H1 (cell line): ENCODE data around the gene OTOS.

Source experiments
- POLR2A ChIP-seq, 2 experiments: IDR thresholded peaks; 1 replicate in 1 of 2; 2 replicates in 1 of 2; pipeline ENCODE4 v1.6.1; 2011; ENCODE audit warnings: low read depth in 2 of 2, low read length in 2 of 2, mild to moderate bottlenecking in 2 of 2; ENCODE audit errors: control extremely low read depth in 1 of 2
- ZNF274 ChIP-seq: IDR thresholded peaks from 2 replicates; pipeline ENCODE4 v1.7.0; 2012; ENCODE audit warnings: low read length, borderline replicate concordance; ENCODE audit errors: extremely low read depth
- TF ChIP-seq, protein P1 (sequence below), 3 experiments: IDR thresholded peaks; 1 replicate in 2 of 3; 2 replicates in 1 of 3; pipeline versions ENCODE4 v1.5.1 to v1.6.1; 2011; ENCODE audit warnings: low read length in 3 of 3, mild to moderate bottlenecking in 3 of 3, inconsistent platforms in 2 of 3, low read depth in 1 of 3, moderate library complexity in 1 of 3; ENCODE audit not compliant: insufficient read depth in 1 of 3; ENCODE audit errors: control extremely low read depth in 1 of 3

DNA sequence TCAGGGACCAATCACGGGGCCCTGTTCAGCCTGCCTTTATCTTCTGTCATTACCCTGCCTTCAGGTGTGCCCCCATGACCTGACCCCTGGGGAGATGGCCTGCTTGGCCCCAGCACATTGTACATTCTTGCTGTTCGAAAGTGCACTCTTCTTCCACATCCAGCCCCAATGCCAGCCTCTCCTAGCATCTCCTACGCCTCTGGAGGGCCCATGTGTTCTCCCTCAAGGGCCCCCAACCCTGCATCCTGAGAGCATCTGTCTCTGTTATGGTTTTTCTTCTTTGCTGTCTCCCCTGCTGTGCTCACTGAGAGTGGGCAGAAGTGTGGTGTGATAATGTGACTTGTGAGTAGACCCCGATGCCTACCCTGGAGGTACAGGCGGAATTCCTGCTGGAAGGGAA, 41.5 kb upstream of the OTOS start:
- no peak for TF ChIP-seq ZNF274
- TF ChIP-seq POLR2A (IDR thresholded peaks at IDR 0.05; ENCODE audit: control extremely low read depth in 1 of 2, low read depth in 2 of 2, low read length in 2 of 2): no peak
- TF ChIP-seq, protein P1, sequence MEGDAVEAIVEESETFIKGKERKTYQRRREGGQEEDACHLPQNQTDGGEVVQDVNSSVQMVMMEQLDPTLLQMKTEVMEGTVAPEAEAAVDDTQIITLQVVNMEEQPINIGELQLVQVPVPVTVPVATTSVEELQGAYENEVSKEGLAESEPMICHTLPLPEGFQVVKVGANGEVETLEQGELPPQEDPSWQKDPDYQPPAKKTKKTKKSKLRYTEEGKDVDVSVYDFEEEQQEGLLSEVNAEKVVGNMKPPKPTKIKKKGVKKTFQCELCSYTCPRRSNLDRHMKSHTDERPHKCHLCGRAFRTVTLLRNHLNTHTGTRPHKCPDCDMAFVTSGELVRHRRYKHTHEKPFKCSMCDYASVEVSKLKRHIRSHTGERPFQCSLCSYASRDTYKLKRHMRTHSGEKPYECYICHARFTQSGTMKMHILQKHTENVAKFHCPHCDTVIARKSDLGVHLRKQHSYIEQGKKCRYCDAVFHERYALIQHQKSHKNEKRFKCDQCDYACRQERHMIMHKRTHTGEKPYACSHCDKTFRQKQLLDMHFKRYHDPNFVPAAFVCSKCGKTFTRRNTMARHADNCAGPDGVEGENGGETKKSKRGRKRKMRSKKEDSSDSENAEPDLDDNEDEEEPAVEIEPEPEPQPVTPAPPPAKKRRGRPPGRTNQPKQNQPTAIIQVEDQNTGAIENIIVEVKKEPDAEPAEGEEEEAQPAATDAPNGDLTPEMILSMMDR (IDR thresholded peaks at IDR 0.05; ENCODE audit: control extremely low read depth in 1 of 3, insufficient read depth in 1 of 3, low read depth in 1 of 3, low read length in 3 of 3): no peak
